Ammon's horn (tissue), 1 donor: ENCODE measurements around the gene PLAAT4.
"Not testable (repeated sequence)": the region's sequence is repeated elsewhere in the genome, so short reads cannot be mapped to it uniquely, and the experiment has no call there.

ENCODE experiments used
- DNase-seq: peaks from one replicate; pipeline ENCODE4 v3.0.0-alpha.2; 2016; ENCODE audit warnings: low spot score

Gene PLAAT4

DNA sequence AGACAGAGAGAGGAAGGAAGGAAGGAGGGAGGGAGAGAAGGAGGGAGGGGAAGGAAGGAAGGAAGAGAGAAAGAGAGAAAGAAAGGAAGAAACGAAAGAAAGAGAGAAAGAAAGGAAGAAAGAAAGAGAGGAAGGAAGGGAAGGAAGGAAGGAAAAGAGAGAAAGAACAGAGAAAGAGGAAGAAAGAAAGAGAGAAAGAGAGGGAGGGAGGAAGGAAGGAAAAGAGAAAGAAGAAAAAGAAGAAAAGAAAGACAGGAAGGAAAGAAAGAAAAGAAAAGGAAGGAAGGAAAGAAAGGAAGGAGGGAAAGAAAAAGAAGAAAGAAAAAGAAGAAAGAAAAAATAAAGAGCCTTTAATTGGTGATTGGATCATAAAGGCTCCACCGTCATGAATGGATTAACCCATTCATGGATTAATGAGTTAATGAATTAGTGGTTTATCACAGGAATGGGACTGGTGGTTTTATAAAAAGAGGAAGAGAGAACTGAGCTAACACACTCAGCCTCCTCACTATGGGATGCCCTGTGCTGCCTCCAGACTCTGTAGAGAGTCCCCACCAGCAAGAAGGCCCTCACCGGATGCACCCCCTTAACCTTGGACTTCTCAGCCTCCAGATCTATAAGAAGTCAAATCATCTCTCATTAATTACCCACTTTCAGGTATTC, 35.5 kb downstream of the PLAAT4 start:
- DNase-seq = no peak

- DNase-seq = peak; percentile 60
These were observed 37.6 kb downstream of the PLAAT4 start for GRCh38 chr11:63573881-63574855.

GRCh38 chr11:63574856-63575602, 38.4 kb downstream of the PLAAT4 start:
- DNase-seq = no peak

DNA sequence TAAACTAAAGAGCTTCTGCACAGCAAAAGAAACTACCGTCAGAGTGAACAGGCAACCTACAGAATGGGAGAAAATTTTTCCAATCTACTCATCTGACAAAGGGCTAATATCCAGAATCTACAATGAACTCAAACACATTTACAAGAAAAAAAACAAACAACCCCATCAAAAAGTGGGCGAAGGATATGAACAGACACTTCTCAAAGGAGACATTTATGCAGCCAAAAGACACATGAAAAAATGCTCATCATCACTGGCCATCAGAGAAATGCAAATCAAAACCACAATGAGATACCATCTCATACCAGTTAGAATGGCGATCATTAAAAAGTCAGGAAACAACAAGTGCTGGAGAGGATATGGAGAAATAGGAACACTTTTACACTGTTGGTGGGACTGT, 42.3 kb downstream of the PLAAT4 start:
- DNase-seq = not testable (repeated sequence)

DNA sequence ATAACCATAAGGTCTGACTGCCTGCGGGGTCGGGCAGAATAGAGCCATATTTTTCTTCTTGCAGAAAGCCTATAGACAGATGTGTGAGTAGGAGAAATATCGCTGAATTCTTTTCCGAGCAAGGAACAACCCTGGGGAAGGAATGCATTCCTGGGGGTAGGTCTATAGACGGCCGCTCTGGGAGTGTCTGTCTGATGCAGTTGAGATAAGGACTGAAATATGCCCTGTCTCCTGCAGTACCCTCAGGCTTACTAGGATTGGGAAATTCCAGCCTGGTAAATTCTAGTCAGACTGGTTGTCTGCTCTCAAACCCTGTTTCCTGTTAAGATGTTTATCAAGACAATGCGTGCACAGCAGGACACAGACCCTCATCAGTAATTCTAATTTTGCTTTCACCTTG, 44.6 kb downstream of the PLAAT4 start:
- DNase-seq = not testable (repeated sequence)

DNA sequence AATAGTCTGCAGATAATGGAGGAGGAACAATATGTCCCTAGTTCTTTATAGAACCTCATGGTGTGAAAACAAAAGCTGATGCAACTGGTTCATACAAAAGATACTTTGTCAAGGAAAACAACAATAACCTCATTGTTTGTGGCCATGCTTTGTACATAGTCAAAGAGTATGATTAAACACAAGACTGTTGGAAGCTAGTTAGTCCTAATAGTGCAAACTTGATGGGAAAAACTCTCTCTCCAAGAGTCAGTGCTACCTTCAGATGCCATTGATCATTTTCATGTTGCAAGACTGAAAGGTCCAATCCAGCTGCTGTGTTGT, 46.7 kb downstream of the PLAAT4 start:
- peak; percentile 88 for DNase-seq

- no peak for DNase-seq
These were observed 50.0 kb downstream of the PLAAT4 start for GRCh38 chr11:63586451-63587166.

DNA sequence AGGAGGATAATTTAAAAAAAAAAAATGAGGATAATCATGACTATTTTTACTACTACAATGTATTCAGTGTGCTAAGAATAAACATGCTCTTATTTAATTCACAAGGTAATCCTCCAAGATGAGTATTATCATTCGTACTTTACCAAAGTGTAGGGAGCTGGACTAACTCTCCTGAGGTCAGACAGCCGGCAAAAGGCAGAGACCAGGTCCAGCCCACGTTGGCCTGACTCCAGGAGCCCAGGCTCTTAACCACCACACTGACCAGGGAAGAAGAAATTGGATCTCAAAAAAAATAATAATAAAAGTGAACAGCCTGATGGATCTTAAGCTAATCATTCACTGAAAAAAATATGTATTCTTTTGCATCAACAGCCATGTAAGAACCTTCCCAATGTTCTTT, 52.4 kb downstream of the PLAAT4 start:
- no peak for DNase-seq

GRCh38 chr11:63590024-63590788, 53.6 kb downstream of the PLAAT4 start:
- DNase-seq = no peak

GRCh38 chr11:63592975-63593395, 56.4 kb downstream of the PLAAT4 start:
- peak; percentile 73 for DNase-seq

DNA sequence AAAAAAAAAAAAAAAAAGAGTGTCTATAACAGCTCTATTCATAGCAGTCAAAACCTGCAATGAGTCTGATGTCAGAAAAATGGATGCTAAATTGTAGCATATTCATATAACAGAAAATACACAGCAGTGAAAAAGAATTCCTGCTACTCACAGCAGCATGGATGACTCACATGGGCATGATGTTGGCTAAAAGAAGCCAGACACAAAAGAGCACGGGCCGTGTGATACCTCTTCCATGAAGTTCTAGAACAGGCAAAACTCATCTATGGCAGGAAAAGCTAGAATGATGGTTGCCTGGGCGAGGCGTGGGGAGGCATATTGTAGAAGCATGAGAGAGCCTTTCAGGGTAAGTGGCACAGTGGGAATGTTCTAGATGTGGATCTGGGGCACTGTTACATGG, 58.7 kb downstream of the PLAAT4 start:
- no peak for DNase-seq
